Thyroid gland (tissue), 4 donors: Measurements from ENCODE around the gene KAT6B. TPM values are rescaled to one million over a fixed set of nuclear protein-coding genes. Genes with fewer than 3 reads are reported as not detected.

ENCODE experiments used
- DNase-seq, 2 donors: peaks; one replicate each; pipeline ENCODE4 v3.0.0-alpha.2; 2019
- H3K27ac ChIP-seq, 3 donors: fragments of 200-600 bp; sonication (generic); 1 replicate in 2 of 3; 2 replicates in 1 of 3; pipeline ENCODE4 v1.5.1; 2016 to 2019; ENCODE audit warnings: mild to moderate bottlenecking in 1 of 3, moderate library complexity in 1 of 3
- H3K27me3 ChIP-seq: fragments of 200-600 bp; sonication (generic); one replicate; pipeline ENCODE4 v1.5.1; 2019
- H3K36me3 ChIP-seq, 2 donors: fragments of 200-600 bp; sonication (generic); one replicate each; pipeline ENCODE4 v1.5.1; 2016 to 2019
- H3K4me1 ChIP-seq, 2 donors: fragments of 200-600 bp; sonication (generic); one replicate each; pipeline ENCODE4 v1.5.1; 2017 to 2019
- H3K4me3 ChIP-seq, 3 donors: fragments of 200-600 bp; sonication (generic); replicated peaks in 1 of 3; 1 replicate in 2 of 3; 2 replicates in 1 of 3; pipeline ENCODE4 v1.5.1; 2016; ENCODE audit warnings: mild to moderate bottlenecking in 1 of 3
- H3K9me3 ChIP-seq: fragments of 200-600 bp; sonication (generic); one replicate; pipeline ENCODE4 v1.5.1; 2017
- CTCF ChIP-seq, 6 experiments: fragments of 200-600 bp in 3 of 6; fragments of 450-650 bp in 3 of 6; sonication (generic) in 3 of 6; IDR thresholded peaks; one replicate each; pipeline ENCODE4 v1.5.1; 2016 to 2019; ENCODE audit warnings: antibody characterized with exemption in 6 of 6, mild to moderate bottlenecking in 2 of 6, inconsistent platforms in 1 of 6, moderate library complexity in 1 of 6
- POLR2A ChIP-seq, 2 donors: fragments of 450-650 bp; IDR thresholded peaks; one replicate each; pipeline ENCODE4 v1.6.1; 2017; ENCODE audit warnings: antibody characterized with exemption in 2 of 2, mild to moderate bottlenecking in 2 of 2, moderate library complexity in 1 of 2
- WGBS, 2 donors: methylation state at CpG; one replicate each; pipeline ENCODE4 v1.1.5; 2017; 5-methylcytosine and 5-hydroxymethylcytosine counted together
- intact Hi-C: fragments of 100-400 bp; cut with DNase I; formaldehyde crosslinking; loops from one replicate; pipeline ENCODE4 v1.15.1; 2023
- total RNA-seq, 4 donors: library from RNA; depleted of rRNA; stranded (reverse); fragments of >200 nt; gene quantifications; one replicate each; pipeline ENCODE4 v1.2.3, GENCODE V29; 2016

The KAT6B gene
- total RNA-seq, 4 donors from 2014 or later = 56.5 to 115 (median 76.3) TPM

DNA sequence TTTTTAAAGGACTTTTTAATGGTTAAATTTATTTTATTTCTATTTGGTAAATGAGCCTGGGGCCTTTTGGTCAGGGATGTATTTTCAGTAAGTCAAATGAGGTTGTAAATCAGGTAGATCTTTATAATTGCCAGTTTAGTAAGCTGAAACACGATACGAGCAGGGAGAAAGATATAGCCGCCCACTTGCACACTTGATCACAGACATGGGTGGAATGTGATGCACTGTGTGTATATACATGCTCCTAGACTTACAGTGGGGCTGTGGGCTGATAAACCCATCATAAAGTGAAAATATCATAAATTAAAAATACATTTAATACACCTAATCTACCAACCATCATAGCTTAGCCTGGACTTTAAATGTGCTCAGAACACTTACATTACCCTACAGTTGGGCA, 165.7 kb downstream of the KAT6B start:
- Histone ChIP-seq H3K9me3 (no peaks in the 10 kb centered on the region), H3K4me3 (no peak overlapping the region), H3K27me3 (no peaks in the 10 kb centered on the region), H3K36me3 (no peaks in the 10 kb centered on the region), H3K4me1 (no peaks in the 10 kb centered on the region), H3K27ac (no peak overlapping the region)
- 97% methylated on average over 3 of the region's 3 CpGs for WGBS, 2 donors
- DNase-seq = no peak
- intact Hi-C loops = no loop called here
- no peak for TF ChIP-seq POLR2A (IDR thresholded peaks at IDR 0.05)
- TF ChIP-seq CTCF (IDR thresholded peaks at IDR 0.05) = no peak

- intact Hi-C loops = no loop called here
- 95 to 96% methylated on average over 3 of the region's 3 CpGs for WGBS, 2 donors
- Histone ChIP-seq H3K9me3 (no peaks in the 10 kb centered on the region), H3K4me3 (no peak overlapping the region), H3K4me1 (no peaks in the 10 kb centered on the region), H3K27ac (no peak overlapping the region), H3K36me3 (no peaks in the 10 kb centered on the region), H3K27me3 (no peaks in the 10 kb centered on the region)
- TF ChIP-seq CTCF (IDR thresholded peaks at IDR 0.05) (no peak), POLR2A (IDR thresholded peaks at IDR 0.05) (no peak)
- no peak for DNase-seq
Observed at GRCh38 chr10:74993649-74994048, 167.2 kb downstream of the KAT6B start.

GRCh38 chr10:74994854-74995253, 168.5 kb downstream of the KAT6B start:
- H3K27ac ChIP-seq = no peak overlapping the region
- intact Hi-C loops = no loop called here
- H3K4me3 ChIP-seq = no peak overlapping the region
- TF ChIP-seq POLR2A (IDR thresholded peaks at IDR 0.05) (no peak), CTCF (IDR thresholded peaks at IDR 0.05) (no peak)
- no peaks in the 10 kb centered on the region for H3K36me3 ChIP-seq
- WGBS, 2 donors = 96 to 97% methylated on average over 3 of the region's 3 CpGs
- no peaks in the 10 kb centered on the region for H3K27me3 ChIP-seq
- no peak for DNase-seq
- H3K9me3 ChIP-seq = no peaks in the 10 kb centered on the region
- peaks cover 0 to 1% of the 10 kb centered on the region in 2 donors for H3K4me1 ChIP-seq

- intact Hi-C loops = no loop called here
- DNase-seq = no peak
- peaks cover 2 to 9% of the 10 kb centered on the region in 2 donors for H3K4me1 ChIP-seq
Observed at GRCh38 chr10:74995806-74996205, 169.4 kb downstream of the KAT6B start.

DNA sequence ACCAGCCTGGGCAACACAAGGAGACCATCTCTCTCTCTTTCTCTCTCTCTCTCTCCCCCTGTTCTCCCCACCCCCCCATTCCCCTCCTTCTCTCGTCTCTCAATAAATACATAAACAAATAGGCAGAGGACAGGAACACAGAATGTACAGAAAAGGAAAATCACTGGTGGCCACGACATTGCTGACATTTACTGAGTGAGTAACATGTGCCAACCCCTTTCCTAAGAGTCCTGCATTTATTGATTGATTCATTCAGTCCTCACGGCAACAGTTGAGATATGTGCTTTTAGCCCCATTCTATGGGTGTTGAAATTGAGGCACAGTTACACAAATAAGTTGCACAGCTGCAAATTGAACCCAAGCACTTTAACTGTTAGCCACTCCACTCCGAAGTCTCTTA, 170.8 kb downstream of the KAT6B start:
- intact Hi-C loops = no loop called here
- no peak for TF ChIP-seq POLR2A (IDR thresholded peaks at IDR 0.05)
- no peak for TF ChIP-seq CTCF (IDR thresholded peaks at IDR 0.05)

More at GRCh38 chr10:74995806-74996205, 169.4 kb downstream of the KAT6B start:
- Histone ChIP-seq H3K27ac (no peak overlapping the region), H3K9me3 (no peaks in the 10 kb centered on the region), H3K27me3 (no peaks in the 10 kb centered on the region), H3K4me3 (no peak overlapping the region), H3K36me3 (no peaks in the 10 kb centered on the region)
- 96 to 98% methylated on average over 4 of the region's 4 CpGs for WGBS, 2 donors
- TF ChIP-seq POLR2A (IDR thresholded peaks at IDR 0.05) (no peak), CTCF (IDR thresholded peaks at IDR 0.05) (no peak)

More for the DNA sequence above, 170.8 kb downstream of the KAT6B start:
- no peak for DNase-seq
- no peak overlapping the region for H3K27ac ChIP-seq
- no peaks in the 10 kb centered on the region for H3K36me3 ChIP-seq
- no peaks in the 10 kb centered on the region for H3K27me3 ChIP-seq
- 93 to 98% methylated on average over 4 of the region's 4 CpGs for WGBS, 2 donors
- H3K4me1 ChIP-seq = peaks cover 11 to 22% of the 10 kb centered on the region in 2 donors
- H3K4me3 ChIP-seq = no peak overlapping the region
- H3K9me3 ChIP-seq = no peaks in the 10 kb centered on the region
